Smooth muscle cell of the brain vasculature (primary cell): Measurements from ENCODE around the gene CBL.

Experiments used
- DNase-seq: peaks from one replicate; pipeline ENCODE4 v3.0.0-alpha.2; 2012; ENCODE audit warnings: low read depth, low spot score

Gene CBL

GRCh38 chr11:119346605-119347004, 140.5 kb downstream of the CBL start, which contains the start of gene MFRP:
Gene MFRP (minus strand): TSS chr11:119346705. CDS start chr11:119346513, 192 bp downstream.
- DNase-seq, result no peak

DNA sequence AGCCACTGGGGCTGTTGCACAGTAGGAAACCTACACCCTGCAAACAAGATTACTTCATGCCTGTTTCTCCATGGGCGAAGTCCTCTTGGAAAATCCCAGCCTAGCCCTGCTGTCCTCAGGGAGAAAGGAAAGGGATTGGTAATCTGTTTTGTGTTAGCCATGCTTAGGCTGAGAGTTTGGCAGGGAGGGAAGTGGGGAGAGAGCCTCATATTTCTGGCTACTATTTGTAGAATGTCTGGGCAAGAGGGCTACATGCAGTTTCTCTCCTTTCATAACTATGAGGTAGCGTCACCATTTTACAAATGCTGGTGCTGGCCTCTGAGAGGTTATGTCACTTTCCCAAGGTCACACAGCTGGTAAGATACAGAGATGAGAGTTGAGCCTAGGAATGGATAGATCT, 141.1 kb downstream of the CBL start:
- no peak for DNase-seq

GRCh38 chr11:119347940-119348605, 141.9 kb downstream of the CBL start:
- no peak for DNase-seq

DNA sequence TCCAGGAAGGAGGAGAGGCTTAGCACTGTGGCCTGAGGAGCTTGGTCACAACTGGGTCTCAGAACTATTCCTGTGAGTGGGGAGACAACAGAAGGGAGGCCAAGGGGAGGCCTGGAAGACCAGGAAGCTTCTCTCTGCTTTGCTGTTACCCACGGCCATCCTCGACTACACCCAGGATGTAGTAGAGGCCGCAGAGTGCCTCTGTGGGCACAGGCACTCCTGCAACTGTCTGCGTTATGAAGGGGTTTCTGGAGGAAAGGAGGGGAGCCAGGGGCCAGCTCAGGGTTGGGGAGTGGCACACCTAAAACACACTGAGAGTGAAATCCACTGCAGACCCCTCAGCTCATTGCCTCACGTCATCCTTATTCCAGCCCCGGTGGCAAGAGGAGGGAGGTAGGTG, 144.2 kb downstream of the CBL start:
- DNase-seq, result no peak

GRCh38 chr11:119351232-119351631, 145.1 kb downstream of the CBL start:
- no peak for DNase-seq

DNA sequence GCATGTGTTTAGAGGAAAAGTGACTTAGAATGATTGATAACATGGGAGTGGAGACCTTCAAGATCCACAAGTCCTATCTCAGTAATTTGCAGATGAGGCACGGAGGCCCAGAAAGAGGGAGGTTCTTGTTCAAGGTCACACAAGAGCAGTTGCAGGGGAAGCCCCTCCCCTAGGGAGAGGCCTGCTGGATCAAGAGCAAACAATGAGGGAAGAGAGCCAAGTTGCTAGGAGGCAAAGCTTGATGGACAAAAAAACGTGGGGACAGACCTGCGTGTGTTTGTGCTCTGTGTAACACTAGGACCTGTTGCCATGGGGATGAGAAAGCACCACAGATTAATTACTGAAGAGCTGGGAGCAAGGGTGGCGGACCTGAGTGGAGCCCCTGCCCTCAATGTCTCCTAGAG, 146.7 kb downstream of the CBL start:
- DNase-seq, result no peak

- no peak for DNase-seq
These were observed 149.1 kb downstream of the CBL start for GRCh38 chr11:119355091-119355843.

GRCh38 chr11:119356349-119357031, 150.4 kb downstream of the CBL start:
- no peak for DNase-seq

GRCh38 chr11:119357074-119357473, 150.9 kb downstream of the CBL start:
- no peak for DNase-seq
